Measurements from ENCODE around the gene TYW3. TPM values are rescaled to one million over a fixed set of nuclear protein-coding genes. Genes with fewer than 3 reads are reported as not detected.
"Not testable (repeated sequence)": the region's sequence is repeated elsewhere in the genome, so short reads cannot be mapped to it uniquely, and the experiment has no call there.

TYW3 gene
- polyA plus RNA-seq, 1 donor, result 40.3 TPM

- DNase-seq, result no peak
These were observed 3.0 kb upstream of the TYW3 start for GRCh38 chr1:74729741-74730478.

- DNase-seq, result peak; percentile 51
These were observed 1.4 kb upstream of the TYW3 start for GRCh38 chr1:74731399-74732052.

- DNase-seq, result not testable (repeated sequence)
These were observed 643 bp upstream of the TYW3 start for GRCh38 chr1:74732071-74732946.

- peak; percentile 83 for DNase-seq
These were observed 892 bp downstream of the TYW3 start for GRCh38 chr1:74733604-74734484.

- DNase-seq, result no peak
These were observed 4.4 kb downstream of the TYW3 start for GRCh38 chr1:74737333-74737732.

- DNase-seq, result not testable (repeated sequence)
These were observed 7.5 kb downstream of the TYW3 start for GRCh38 chr1:74740307-74740980.

- DNase-seq, result not testable (repeated sequence)
These were observed 12.3 kb downstream of the TYW3 start for GRCh38 chr1:74745247-74745646.

- no peak for DNase-seq
These were observed 16.0 kb downstream of the TYW3 start for GRCh38 chr1:74748960-74749359.

GRCh38 chr1:74753104-74753503 is 20.2 kb downstream of the TYW3 start:
- DNase-seq, result no peak

GRCh38 chr1:74755475-74755874 is 22.5 kb downstream of the TYW3 start:
- no peak for DNase-seq

GRCh38 chr1:74756650-74757049 is 23.7 kb downstream of the TYW3 start:
- not testable (repeated sequence) for DNase-seq

- no peak for DNase-seq
These were observed 30.9 kb downstream of the TYW3 start for GRCh38 chr1:74763807-74764206.

GRCh38 chr1:74766579-74766978 is 33.6 kb downstream of the TYW3 start:
- no peak for DNase-seq

- no peak for DNase-seq
These were observed 34.5 kb downstream of the TYW3 start for GRCh38 chr1:74767490-74767889.

- peak; percentile 57 for DNase-seq
These were observed 39.1 kb downstream of the TYW3 start for GRCh38 chr1:74771913-74772515.

GRCh38 chr1:74772945-74773344 is 40.0 kb downstream of the TYW3 start:
- no peak for DNase-seq

GRCh38 chr1:74773582-74773981 is 40.6 kb downstream of the TYW3 start:
- DNase-seq, result no peak

GRCh38 chr1:74775735-74776134 is 42.8 kb downstream of the TYW3 start:
- no peak for DNase-seq

GRCh38 chr1:74777525-74777924 is 44.6 kb downstream of the TYW3 start:
- no peak for DNase-seq

- no peak for DNase-seq
These were observed 46.8 kb downstream of the TYW3 start for GRCh38 chr1:74779750-74780149.

GRCh38 chr1:74780594-74780993 is 47.6 kb downstream of the TYW3 start:
- no peak for DNase-seq

All from left kidney (tissue), 2 donors.